SKM-1 treated with dmso at 0.1 percent for 144 hours (cell line): ENCODE measurements around the gene ZNF362.

Experiments
- DNase-seq: peaks from one replicate; lab custom pipeline; 2025; ENCODE audit not compliant: unreplicated experiment; lab: John Stamatoyannopoulos, UW

ZNF362 gene

GRCh38 chr1:33341190-33341589, 84.9 kb downstream of the ZNF362 start:
- no peak for DNase-seq

- no peak for DNase-seq
Measured at GRCh38 chr1:33342041-33342723, 85.9 kb downstream of the ZNF362 start.

- DNase-seq: no peak
Measured at GRCh38 chr1:33343539-33343938, 87.2 kb downstream of the ZNF362 start.

GRCh38 chr1:33344896-33345560, 88.7 kb downstream of the ZNF362 start:
- no peak for DNase-seq

- no peak for DNase-seq
Measured at GRCh38 chr1:33346533-33346926, 90.2 kb downstream of the ZNF362 start.

GRCh38 chr1:33346927-33347649, 90.8 kb downstream of the ZNF362 start:
- DNase-seq: peak; percentile 58

GRCh38 chr1:33347650-33347992, 91.3 kb downstream of the ZNF362 start:
- DNase-seq: no peak

DNA sequence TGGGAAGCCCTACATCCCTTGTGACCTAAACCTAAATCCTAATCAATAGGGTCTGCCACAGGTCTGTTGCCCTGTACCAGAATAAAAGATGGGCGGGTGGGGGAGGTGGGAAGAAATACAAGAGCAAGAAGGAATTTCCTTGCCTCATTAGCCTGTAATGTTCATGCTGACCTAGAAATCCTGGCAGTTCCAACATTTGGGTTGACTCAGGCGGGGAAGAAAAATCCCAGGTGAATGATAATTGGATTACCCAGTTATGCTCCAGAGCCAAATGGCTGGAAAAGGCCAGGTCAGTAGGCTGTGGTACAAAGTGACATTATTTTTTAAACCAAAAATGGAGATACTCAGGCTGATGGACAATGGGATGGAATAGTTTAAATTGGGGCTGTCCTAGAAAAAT, 91.9 kb downstream of the ZNF362 start:
- DNase-seq: no peak

- no peak for DNase-seq
Measured at GRCh38 chr1:33348676-33349080, 92.4 kb downstream of the ZNF362 start.

DNA sequence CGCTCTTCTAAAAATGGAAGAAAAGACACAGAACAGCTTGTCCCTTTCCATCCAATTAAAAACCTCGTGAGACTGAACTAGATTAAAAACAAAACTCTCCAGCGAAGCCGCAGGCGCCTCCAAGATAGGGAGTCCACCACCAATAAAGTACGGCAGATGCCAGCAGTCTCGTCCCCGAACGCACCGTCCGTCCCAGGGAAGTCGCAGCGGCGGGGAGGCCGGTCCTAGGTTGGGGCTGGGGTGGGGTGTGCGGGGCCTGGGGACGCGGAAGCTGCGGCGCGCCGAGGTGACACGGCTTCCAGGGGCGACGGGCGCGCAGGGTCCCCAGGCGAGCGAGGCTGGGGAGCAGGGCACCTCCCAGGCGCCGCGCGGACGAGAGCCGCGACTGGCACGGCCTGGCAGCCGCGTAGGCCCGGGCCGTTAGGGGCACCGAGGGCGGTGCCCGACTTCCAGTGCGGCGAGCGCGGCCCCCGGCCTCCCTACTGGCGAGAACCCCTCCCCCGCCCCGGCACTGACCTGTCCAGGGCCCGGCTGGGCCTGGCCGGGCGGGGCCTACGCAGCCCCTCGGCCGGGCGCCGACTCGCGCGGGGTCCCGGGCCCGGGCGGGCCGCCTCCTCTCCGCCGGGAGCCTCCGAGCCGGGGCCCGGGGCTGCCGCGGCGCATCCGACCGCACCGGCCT, 92.9 kb downstream of the ZNF362 start:
- DNase-seq: no peak

DNA sequence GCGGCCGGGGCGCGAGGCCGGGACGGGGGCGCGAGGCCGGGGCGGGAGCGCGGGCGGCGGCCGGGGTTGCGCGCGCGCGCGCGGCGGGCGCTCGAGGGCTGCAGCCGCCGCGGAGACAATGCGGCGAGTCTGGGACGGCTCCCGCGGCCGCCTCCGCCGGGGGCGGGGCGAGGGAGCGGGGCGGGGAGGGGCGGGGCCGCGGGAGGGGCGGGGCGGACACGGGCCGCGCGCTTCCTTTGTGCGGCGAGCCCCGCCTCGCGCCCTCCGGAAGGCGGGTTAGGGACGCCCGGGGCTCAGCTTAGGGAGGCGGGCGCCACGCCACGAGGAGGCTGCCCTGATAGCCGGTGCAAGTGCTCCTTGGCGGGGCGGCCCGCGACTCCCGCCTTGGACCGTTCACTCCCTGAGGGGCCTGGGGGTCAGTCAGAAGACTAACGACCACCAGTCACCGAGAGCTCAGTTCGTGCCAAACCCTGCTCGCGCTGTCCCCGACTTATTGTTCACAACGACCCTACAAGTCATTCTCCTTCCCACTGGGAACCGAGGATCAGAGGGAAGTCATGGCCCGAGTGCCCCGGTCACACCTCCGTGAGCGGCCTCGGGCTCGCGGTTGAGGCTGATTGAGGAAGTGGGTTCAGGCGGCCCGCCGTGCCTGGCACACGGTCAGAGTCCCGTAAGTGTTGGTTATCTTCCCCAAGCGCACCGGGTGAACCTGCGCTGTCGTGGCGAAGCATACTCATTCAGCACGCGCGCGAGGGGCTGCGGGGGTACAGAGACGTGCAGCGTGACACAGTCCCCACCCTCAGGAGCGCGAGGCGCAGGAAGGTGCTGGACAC, 93.7 kb downstream of the ZNF362 start:
- peak; percentile 74 for DNase-seq
